SHP77 (cell line): ENCODE results near the gene CACNA1H.
"Not testable (repeated sequence)": the region's sequence is repeated elsewhere in the genome, so short reads cannot be mapped to it uniquely, and the experiment has no call there.

Experiments
- DNase-seq, 2 experiments: peaks; one replicate each; lab custom pipeline; 2025; lab: John Stamatoyannopoulos, UW

CACNA1H gene

DNA sequence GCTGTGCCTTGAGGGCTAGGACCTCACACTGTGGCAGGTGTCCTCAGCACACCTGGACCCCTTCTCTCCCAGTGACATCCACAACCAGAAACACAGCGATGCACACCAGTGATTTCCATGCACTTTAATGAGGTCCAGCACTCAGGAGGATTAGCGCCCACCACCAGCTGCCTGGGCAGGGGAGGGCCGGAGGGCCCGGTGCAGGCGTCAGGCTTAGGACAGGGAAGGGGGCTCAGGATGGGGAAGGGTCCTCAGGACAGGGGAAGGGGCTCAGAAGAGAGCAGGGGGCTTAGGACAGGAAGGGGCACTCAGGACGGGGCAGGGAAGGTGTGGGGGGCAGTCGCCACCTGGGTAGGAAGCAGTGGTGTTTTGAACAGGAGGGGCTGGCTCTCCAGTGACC, 75.3 kb downstream of the CACNA1H start:
- DNase-seq: not testable (repeated sequence)

DNA sequence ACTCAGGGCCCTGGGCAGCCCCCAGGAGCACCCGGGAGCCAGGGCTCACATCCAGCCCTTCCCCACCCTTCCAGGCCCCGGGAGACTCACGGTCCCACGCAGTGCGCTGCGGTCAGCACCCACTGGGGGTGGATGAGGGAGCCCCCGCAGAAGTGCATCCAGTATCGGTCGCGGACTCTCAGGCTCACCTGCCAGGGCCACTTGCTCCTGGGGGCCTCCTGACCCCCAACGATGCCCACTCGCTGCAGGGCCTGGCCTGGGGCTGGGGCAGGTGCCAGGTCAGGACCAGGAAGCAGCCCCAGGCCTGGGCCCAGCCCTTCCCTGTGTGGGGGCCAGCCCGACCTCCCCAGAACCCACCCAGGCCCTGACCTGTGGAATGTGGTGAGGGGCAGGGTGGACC, 76.6 kb downstream of the CACNA1H start:
- DNase-seq: not testable (repeated sequence)

GRCh38 chr16:1230084-1230470, 77.2 kb downstream of the CACNA1H start, which contains the start of gene TPSB2:
Gene TPSB2 (minus strand): TSS chr16:1230184. CDS start chr16:1229951, 233 bp downstream.
- not testable (repeated sequence) for DNase-seq

DNA sequence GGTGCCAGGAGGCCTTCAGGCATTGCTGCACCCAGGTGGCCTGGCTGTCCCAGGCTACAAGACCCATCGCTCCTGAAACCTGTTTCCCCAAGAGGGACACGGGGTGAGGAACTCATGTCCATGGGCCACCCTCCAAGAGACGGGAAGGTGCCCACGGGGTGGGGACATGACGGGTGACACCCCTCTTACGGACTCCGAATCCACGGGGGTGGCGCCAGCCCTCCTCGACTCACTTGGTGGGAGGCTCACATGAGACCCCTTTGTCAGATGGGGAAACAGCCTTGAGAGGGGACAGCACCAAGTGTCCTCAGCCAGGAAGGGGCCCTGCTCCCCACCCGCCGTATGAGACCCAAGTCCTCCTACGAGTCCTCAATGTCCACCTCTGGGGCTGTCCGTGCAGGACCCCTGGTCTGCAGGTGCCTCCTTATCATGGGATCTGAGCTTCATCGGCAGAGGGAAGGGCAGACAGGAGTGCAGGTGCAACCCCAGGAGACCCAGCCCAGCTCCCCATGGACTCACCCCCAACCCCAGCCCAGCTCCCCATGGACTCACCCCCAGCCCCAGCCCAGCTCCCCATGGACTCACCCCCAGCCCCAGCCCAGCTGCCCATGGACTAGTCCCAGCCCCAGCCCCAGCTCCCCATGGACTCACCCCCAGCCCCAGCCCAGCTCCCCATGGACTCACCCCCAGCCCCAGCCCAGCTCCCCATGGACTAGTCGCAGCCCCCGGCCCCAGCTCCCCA, 77.7 kb downstream of the CACNA1H start:
- DNase-seq: not testable (repeated sequence)

DNA sequence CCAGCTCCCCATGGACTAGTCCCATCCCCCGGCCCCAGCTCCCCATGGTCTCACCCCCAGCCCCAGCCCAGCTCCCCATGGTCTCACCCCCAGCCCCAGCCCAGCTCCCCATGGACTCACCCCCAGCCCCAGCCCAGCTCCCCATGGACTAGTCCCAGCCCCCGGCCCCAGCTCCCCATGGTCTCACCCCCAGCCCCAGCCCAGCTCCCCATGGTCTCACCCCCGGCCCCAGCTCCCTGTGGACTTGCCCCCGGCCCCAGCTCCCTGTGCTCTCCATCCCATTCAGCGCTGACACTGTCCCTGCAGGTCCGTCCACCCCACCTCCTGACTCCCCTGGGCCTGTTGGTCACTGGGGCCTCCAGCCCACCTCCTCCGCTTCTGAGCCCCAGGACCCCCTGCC, 78.4 kb downstream of the CACNA1H start:
- DNase-seq: not testable (repeated sequence)

- not testable (repeated sequence) for DNase-seq
These were observed 79.3 kb downstream of the CACNA1H start for GRCh38 chr16:1232049-1232748.

- DNase-seq: not testable (repeated sequence)
These were observed 83.8 kb downstream of the CACNA1H start for GRCh38 chr16:1236659-1237058.

GRCh38 chr16:1237990-1238389, 85.1 kb downstream of the CACNA1H start:
- no peak for DNase-seq

GRCh38 chr16:1238909-1239308, 86.0 kb downstream of the CACNA1H start:
- DNase-seq: not testable (repeated sequence)

- not testable (repeated sequence) for DNase-seq
These were observed 86.7 kb downstream of the CACNA1H start for GRCh38 chr16:1239575-1239974.

DNA sequence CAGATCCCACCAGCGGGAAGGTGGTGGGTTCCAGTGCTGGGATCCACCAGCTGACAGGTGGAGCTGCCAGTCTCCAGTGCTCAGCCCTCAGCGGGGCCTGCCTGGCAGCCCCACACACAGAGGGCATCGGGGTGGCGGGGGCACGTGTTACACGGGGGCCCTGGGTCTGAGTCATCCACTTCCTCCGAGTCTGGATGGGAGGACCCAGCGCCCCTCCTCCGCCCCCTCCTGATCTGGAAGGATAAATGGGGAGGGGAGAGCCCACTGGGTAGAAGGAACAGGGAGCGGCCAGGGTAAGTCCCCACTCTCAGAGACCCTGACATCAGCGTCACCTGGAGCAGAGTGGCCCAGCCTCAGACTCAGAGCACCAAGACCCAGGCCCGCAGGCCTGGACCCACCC, 87.5 kb downstream of the CACNA1H start, which contains the start of gene TPSAB1:
Gene TPSAB1, plus strand, starts transcription at position 270 of the 400 bp plus-strand sequence. CDS start 234 bp downstream, outside the sequence.
- DNase-seq: not testable (repeated sequence)

- DNase-seq: not testable (repeated sequence)
These were observed 88.2 kb downstream of the CACNA1H start for GRCh38 chr16:1241081-1241480.

- not testable (repeated sequence) for DNase-seq
These were observed 90.5 kb downstream of the CACNA1H start for GRCh38 chr16:1243363-1243762.

- not testable (repeated sequence) for DNase-seq
These were observed 91.3 kb downstream of the CACNA1H start for GRCh38 chr16:1243907-1244850.

DNA sequence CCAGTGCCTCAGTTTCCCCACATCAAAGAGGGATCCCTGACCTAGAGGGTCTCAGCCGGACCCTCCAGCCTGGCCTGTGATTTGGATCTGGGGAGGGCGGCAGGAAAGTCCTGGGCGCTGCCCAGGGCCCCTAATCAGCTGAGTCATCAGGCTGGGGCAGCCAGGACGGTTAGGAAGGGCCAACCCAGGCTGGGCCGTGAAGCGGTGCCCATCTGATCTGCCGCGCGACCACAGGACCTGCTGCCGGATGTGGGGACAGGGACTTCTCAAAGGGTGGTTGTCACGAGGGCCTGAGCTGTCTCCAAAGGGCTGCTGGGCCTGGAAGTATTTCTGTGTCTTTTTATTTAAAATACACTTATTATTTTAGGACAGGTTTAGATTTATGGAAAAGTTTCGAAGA, 92.0 kb downstream of the CACNA1H start:
- no peak for DNase-seq

DNA sequence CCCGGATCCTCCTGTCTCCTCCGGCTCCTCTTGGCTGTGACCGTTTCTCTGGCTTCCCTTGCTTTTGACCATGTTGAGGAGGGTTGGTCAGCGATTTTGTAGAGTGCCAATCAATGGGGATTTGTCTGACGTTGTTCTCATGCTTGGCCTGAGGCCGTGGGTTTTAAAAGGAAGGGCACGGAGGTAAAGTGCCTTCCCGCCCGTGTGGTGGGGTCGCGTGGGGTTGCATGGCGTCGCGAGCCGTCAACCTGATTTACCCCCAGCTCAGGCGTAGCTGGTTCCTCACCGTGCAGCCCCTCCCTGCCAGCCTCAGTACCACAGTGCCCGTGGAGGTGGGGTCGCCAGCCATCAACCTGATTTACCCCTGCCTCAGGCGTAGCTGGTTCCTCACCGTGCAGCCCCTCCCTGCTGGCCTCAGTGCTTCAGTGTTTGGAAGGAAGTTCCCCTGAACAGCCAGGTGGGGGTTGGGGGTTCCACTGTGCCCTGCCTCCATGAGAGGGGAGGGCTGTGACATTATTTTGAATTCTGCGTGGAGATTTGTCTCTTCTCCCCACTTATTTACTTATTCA, 92.6 kb downstream of the CACNA1H start:
- no peak for DNase-seq

DNA sequence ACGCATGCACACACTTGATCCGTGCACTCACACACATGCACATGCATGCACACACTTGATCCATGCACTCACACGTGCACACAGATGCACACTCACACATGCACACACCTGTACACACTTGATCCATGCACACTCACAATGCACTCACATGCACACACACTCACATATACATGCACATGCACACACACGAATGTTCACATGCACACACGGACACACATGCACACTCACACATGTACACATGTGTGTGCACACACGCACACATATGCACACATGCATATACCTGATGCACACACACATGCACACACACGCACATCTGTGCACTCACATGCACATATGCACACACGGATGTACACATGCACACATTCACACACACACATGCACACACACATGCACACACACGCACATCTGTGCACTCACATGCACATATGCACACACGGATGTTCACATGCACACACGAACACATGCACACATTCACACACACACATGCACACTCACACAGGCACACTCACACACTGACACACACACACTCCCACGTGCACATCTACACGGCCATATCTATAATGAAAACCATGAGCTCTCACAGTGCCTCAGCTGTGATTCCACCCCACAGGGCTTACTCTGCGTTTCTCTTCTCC, 95.1 kb downstream of the CACNA1H start:
- not testable (repeated sequence) for DNase-seq

DNA sequence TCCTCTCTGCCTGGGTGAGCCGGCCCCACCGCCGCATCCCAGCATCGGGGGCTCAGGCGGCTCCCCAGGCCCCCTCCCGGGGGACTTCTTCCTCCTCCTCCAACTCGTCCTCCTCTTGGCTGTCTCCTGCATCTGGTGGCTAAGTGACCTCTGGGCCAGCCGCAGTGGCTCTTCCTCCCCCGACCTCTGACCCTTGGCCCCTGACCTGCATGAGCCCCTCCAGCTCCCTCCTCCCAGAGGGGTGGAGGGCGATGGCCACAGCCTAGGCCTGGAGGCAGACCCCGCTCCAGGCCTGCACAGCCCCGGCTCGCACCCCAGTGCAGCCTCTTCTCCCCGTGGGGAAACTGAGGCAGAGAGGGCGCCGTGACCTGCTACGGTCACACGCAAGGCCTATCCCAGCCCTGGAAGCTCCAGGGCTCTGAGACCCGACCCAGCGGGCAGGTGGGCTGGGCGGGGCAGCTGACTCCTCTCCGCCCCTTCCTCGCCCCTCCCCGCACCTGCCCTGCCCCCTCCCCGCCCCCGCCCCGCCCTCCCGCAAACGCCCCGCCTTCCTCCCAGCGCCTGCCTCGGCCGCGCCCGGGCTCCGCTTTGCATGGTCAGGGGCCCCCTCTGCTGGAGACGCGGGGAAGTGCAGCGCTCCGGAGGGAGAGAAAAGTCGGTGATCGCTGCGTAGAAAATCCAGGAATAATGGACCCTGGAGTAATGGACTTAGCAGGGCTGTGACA, 96.3 kb downstream of the CACNA1H start:
- not testable (repeated sequence) for DNase-seq

GRCh38 chr16:1253701-1254364, 100.9 kb downstream of the CACNA1H start:
- DNase-seq: not testable (repeated sequence)

DNA sequence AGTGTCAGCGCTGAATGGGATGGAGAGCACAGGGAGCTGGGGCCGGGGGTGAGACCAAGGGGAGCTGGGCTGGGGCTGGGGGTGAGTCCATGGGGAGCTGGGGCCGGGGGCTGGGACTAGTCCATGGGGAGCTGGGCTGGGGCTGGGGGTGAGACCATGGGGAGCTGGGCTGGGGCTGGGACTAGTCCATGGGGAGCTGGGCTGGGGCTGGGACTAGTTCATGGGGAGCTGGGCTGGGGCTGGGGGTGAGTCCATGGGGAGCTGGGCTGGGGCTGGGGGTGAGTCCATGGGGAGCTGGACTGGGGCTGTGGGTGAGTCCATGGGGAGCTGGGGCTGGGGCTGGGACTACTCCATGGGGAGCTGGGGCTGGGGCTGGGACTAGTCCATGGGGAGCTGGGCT, 101.9 kb downstream of the CACNA1H start:
- DNase-seq: not testable (repeated sequence)
